HEK293 (cell line): ENCODE measurements around the gene ALDOA.

Experiments used
- CTCF ChIA-PET: fragments of 350-600 bp; formaldehyde crosslinking; extraction: SDS; loops from one replicate; lab custom pipeline; 2021; ENCODE audit warnings: antibody characterized with exemption; lab: Yijun Ruan, JAX
- POLR2A ChIA-PET: fragments of 300-600 bp; formaldehyde crosslinking; extraction: SDS; loops from one replicate; lab custom pipeline; 2020; ENCODE audit warnings: antibody characterized with exemption, inconsistent platforms; lab: Yijun Ruan, JAX
- H3K27ac ChIP-seq: fragments of 200-500 bp; sonication (Bioruptor generic); 2 replicates; pipeline ENCODE4 v1.5.1; 2014; ENCODE audit warnings: low read depth, low read length, control low read depth, inconsistent platforms; ENCODE audit errors: extremely low read depth
- H3K36me3 ChIP-seq, 2 experiments: fragments of 200-500 bp in 1 of 2; sonication (Bioruptor generic) in 1 of 2; 1 replicate in 1 of 2; 2 replicates in 1 of 2; pipeline ENCODE4 v1.5.1; 2014 to 2017; ENCODE audit warnings: inconsistent platforms in 2 of 2, low read length in 2 of 2; ENCODE audit not compliant: control insufficient read depth in 2 of 2, insufficient read depth in 1 of 2
- H3K4me1 ChIP-seq: fragments of 200-500 bp; sonication (Bioruptor generic); 2 replicates; pipeline ENCODE4 v1.5.1; 2014; ENCODE audit warnings: mild to moderate bottlenecking, low read length, inconsistent platforms; ENCODE audit not compliant: control insufficient read depth, insufficient read depth
- H3K4me3 ChIP-seq: 2 replicates; pipeline ENCODE4 v1.5.1; 2011; ENCODE audit warnings: low read depth, mild to moderate bottlenecking, control low read depth, low read length, moderate library complexity
- H3K9me3 ChIP-seq: fragments of 200-500 bp; sonication (Bioruptor generic); 2 replicates; pipeline ENCODE4 v1.5.1; 2014; ENCODE audit warnings: low read depth, low read length, inconsistent platforms; ENCODE audit not compliant: control insufficient read depth, insufficient read depth
- BCL11B ChIP-seq: fragments of 450-650 bp; formaldehyde crosslinking; IDR thresholded peaks from 2 replicates; pipeline ENCODE4 v1.5.1; 2016; ENCODE audit warnings: low read depth, missing biosample characterization, missing genetic modification characterization
- BCL6B ChIP-seq: fragments of 450-650 bp; formaldehyde crosslinking; IDR thresholded peaks from 2 replicates; pipeline ENCODE4 v1.5.1; 2017; ENCODE audit warnings: missing biosample characterization, missing genetic modification characterization
- HOXA7 ChIP-seq: sonication (generic); formaldehyde crosslinking; IDR thresholded peaks from 2 replicates; pipeline ENCODE4 v1.8.1; 2022; ENCODE audit warnings: missing genetic modification reagents, borderline replicate concordance
- IKZF3 ChIP-seq: fragments of 450-650 bp; IDR thresholded peaks from 2 replicates; pipeline ENCODE4 v1.5.0; 2018; ENCODE audit warnings: missing biosample characterization, mild to moderate bottlenecking, missing genetic modification characterization, moderate library complexity
- PRDM2 ChIP-seq: fragments of 450-650 bp; formaldehyde crosslinking; IDR thresholded peaks from 2 replicates; pipeline ENCODE4 v1.5.1; 2016; ENCODE audit warnings: missing biosample characterization, missing genetic modification characterization, borderline replicate concordance
- WT1 ChIP-seq: fragments of 450-650 bp; formaldehyde crosslinking; IDR thresholded peaks from 2 replicates; pipeline ENCODE4 v1.5.1; 2016; ENCODE audit warnings: missing biosample characterization, missing genetic modification characterization
- ZBTB6 ChIP-seq: fragments of 450-650 bp; formaldehyde crosslinking; IDR thresholded peaks from 2 replicates; pipeline ENCODE4 v1.5.1; 2017; ENCODE audit warnings: missing biosample characterization, missing genetic modification characterization
- ZBTB7A ChIP-seq: fragments of 450-650 bp; formaldehyde crosslinking; IDR thresholded peaks from 2 replicates; pipeline ENCODE4 v1.5.1; 2016; ENCODE audit warnings: low read depth, missing biosample characterization, missing genetic modification characterization
- ZBTB8A ChIP-seq: fragments of 450-650 bp; formaldehyde crosslinking; IDR thresholded peaks from 2 replicates; pipeline ENCODE4 v1.5.1; 2016; ENCODE audit warnings: missing biosample characterization, missing genetic modification characterization
- ZNF10 ChIP-seq: fragments of 450-650 bp; formaldehyde crosslinking; IDR thresholded peaks from 2 replicates; pipeline ENCODE4 v1.5.1; 2017; ENCODE audit warnings: missing biosample characterization, missing genetic modification characterization
- ZNF239 ChIP-seq: fragments of 450-650 bp; formaldehyde crosslinking; IDR thresholded peaks from 2 replicates; pipeline ENCODE4 v1.5.1; 2016; ENCODE audit warnings: missing biosample characterization, missing genetic modification characterization
- ZNF335 ChIP-seq: fragments of 450-650 bp; formaldehyde crosslinking; conservative IDR thresholded peaks from 2 replicates; pipeline ENCODE4 v1.5.1; 2016; ENCODE audit warnings: missing biosample characterization, missing genetic modification characterization
- ZNF366 ChIP-seq: fragments of 450-650 bp; formaldehyde crosslinking; conservative IDR thresholded peaks from 2 replicates; pipeline ENCODE4 v1.5.1; 2016; ENCODE audit warnings: missing biosample characterization, missing genetic modification characterization
- ZNF37A ChIP-seq: fragments of 450-650 bp; IDR thresholded peaks from 2 replicates; pipeline ENCODE4 v1.5.1; 2018; ENCODE audit warnings: missing biosample characterization, missing genetic modification characterization
- ZNF394 ChIP-seq: fragments of 450-650 bp; formaldehyde crosslinking; IDR thresholded peaks from 2 replicates; pipeline ENCODE4 v1.5.1; 2016; ENCODE audit warnings: missing biosample characterization, missing genetic modification characterization, mild to moderate bottlenecking, moderate library complexity, borderline replicate concordance
- ZNF416 ChIP-seq: fragments of 450-650 bp; formaldehyde crosslinking; IDR thresholded peaks from 2 replicates; pipeline ENCODE4 v1.5.1; 2016; ENCODE audit warnings: missing biosample characterization, missing genetic modification characterization
- ZNF433 ChIP-seq: fragments of 450-650 bp; formaldehyde crosslinking; IDR thresholded peaks from 2 replicates; pipeline ENCODE4 v1.5.1; 2016; ENCODE audit warnings: missing biosample characterization, missing genetic modification characterization, low read depth
- ZNF510 ChIP-seq: fragments of 450-650 bp; formaldehyde crosslinking; IDR thresholded peaks from 2 replicates; pipeline ENCODE4 v1.5.1; 2018; ENCODE audit warnings: mild to moderate bottlenecking, missing genetic modification characterization, missing biosample characterization; ENCODE audit not compliant: insufficient replicate concordance
- ZNF548 ChIP-seq: fragments of 450-650 bp; formaldehyde crosslinking; IDR thresholded peaks from 2 replicates; pipeline ENCODE4 v1.5.1; 2016; ENCODE audit warnings: missing biosample characterization, missing genetic modification characterization
- ZNF549 ChIP-seq: fragments of 450-650 bp; IDR thresholded peaks from 2 replicates; pipeline ENCODE4 v1.5.1; 2018; ENCODE audit warnings: missing biosample characterization, missing genetic modification characterization, mild to moderate bottlenecking, inconsistent platforms, moderate library complexity
- ZNF558 ChIP-seq: fragments of 450-650 bp; formaldehyde crosslinking; IDR thresholded peaks from 2 replicates; pipeline ENCODE4 v1.5.1; 2016; ENCODE audit warnings: missing biosample characterization, missing genetic modification characterization
- ZNF621 ChIP-seq: fragments of 450-650 bp; formaldehyde crosslinking; IDR thresholded peaks from 2 replicates; pipeline ENCODE4 v1.5.1; 2017; ENCODE audit warnings: missing biosample characterization, missing genetic modification characterization
- ZNF701 ChIP-seq: fragments of 450-650 bp; formaldehyde crosslinking; IDR thresholded peaks from 2 replicates; pipeline ENCODE4 v1.5.1; 2016; ENCODE audit warnings: missing biosample characterization, missing genetic modification characterization
- TF ChIP-seq, protein P1 (sequence below): fragments of 450-650 bp; formaldehyde crosslinking; IDR thresholded peaks from 2 replicates; pipeline ENCODE4 v1.5.1; 2016; ENCODE audit warnings: missing biosample characterization, missing genetic modification characterization
- TF ChIP-seq, protein P2 (sequence below): fragments of 450-650 bp; IDR thresholded peaks from 2 replicates; pipeline ENCODE4 v1.5.1; 2018; ENCODE audit warnings: missing biosample characterization, mild to moderate bottlenecking, missing genetic modification characterization

The ALDOA gene

GRCh38 chr16:30065102-30065942, at the start of gene ALDOA:
ALDOA (plus strand) TSS chr16:30065760; CDS start chr16:30066898, 1,138 bp downstream.
- POLR2A ChIA-PET = interaction anchor here (0.6 to 3.6 kb wide), 37 partner anchors 11 to 1387 kb away, joined by 3 to 70 read pairs (median 4); partner anchors contain the start of genes CORO1A, FBRS, HIRIP3 and MAPK3
- peak within 1 kb of the TSS; percentile 100 for H3K27ac ChIP-seq
- H3K9me3 ChIP-seq = no peaks in the 10 kb centered on the region
- peak within 1 kb of the TSS; percentile 94 for H3K4me3 ChIP-seq
- peaks cover 2% of the 10 kb centered on the region; the same call in 1 of the 2 replicates for H3K4me1 ChIP-seq
- H3K36me3 ChIP-seq = peaks cover 16 to 47% of the 10 kb centered on the region in 2 experiments; a peak in 2 of 3 replicates
- CTCF ChIA-PET = interaction anchor here (0.6 to 3.6 kb wide), 8 partner anchors 8 to 345 kb away, joined by 3 to 25 read pairs (median 4); partner anchors contain the start of gene TLCD3B
- TF ChIP-seq ZNF416 (tag by site-specific recombination) (no peak), ZNF510 (tag by site-specific recombination) (no peak), ZBTB7A (tag by site-specific recombination) (peak; percentile 98), ZNF239 (0 out of 2 replicates have a peak, but pooled peaks have one; percentile 54), ZNF701 (tag by site-specific recombination) (no peak), WT1 (tag by site-specific recombination) (peak; percentile 89), ZNF335 (tag by site-specific recombination) (peak; percentile 79; the same call in 1 of the 2 replicates), ZNF394 (tag by site-specific recombination) (peak; percentile 66; the same call in 1 of the 2 replicates), IKZF3 (tag by site-specific recombination) (peak; percentile 99), ZNF548 (tag by site-specific recombination) (no peak), ZNF549 (tag by site-specific recombination) (no peak), ZNF366 (tag by site-specific recombination) (peak; percentile 96), ZNF37A (no peak), PRDM2 (tag by site-specific recombination) (no peak; the same call in 1 of the 2 replicates), ZBTB8A (tag by site-specific recombination) (peak; percentile 100), ZNF558 (tag by site-specific recombination) (no peak), BCL11B (tag by site-specific recombination) (peak; percentile 97), ZNF621 (tag by site-specific recombination) (no peak), ZNF10 (tag by site-specific recombination) (peak; percentile 37), BCL6B (no peak), ZNF433 (tag by site-specific recombination) (no peak), HOXA7 (CRISPR knock-in tag) (no peak), ZBTB6 (no peak; the same call in 1 of the 2 replicates)
- TF ChIP-seq, protein P1, sequence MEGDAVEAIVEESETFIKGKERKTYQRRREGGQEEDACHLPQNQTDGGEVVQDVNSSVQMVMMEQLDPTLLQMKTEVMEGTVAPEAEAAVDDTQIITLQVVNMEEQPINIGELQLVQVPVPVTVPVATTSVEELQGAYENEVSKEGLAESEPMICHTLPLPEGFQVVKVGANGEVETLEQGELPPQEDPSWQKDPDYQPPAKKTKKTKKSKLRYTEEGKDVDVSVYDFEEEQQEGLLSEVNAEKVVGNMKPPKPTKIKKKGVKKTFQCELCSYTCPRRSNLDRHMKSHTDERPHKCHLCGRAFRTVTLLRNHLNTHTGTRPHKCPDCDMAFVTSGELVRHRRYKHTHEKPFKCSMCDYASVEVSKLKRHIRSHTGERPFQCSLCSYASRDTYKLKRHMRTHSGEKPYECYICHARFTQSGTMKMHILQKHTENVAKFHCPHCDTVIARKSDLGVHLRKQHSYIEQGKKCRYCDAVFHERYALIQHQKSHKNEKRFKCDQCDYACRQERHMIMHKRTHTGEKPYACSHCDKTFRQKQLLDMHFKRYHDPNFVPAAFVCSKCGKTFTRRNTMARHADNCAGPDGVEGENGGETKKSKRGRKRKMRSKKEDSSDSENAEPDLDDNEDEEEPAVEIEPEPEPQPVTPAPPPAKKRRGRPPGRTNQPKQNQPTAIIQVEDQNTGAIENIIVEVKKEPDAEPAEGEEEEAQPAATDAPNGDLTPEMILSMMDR (tag by site-specific recombination) = peak; percentile 34
- TF ChIP-seq, protein P2, sequence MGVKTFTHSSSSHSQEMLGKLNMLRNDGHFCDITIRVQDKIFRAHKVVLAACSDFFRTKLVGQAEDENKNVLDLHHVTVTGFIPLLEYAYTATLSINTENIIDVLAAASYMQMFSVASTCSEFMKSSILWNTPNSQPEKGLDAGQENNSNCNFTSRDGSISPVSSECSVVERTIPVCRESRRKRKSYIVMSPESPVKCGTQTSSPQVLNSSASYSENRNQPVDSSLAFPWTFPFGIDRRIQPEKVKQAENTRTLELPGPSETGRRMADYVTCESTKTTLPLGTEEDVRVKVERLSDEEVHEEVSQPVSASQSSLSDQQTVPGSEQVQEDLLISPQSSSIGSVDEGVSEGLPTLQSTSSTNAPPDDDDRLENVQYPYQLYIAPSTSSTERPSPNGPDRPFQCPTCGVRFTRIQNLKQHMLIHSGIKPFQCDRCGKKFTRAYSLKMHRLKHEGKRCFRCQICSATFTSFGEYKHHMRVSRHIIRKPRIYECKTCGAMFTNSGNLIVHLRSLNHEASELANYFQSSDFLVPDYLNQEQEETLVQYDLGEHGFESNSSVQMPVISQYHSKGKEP (tag by site-specific recombination) = no peak
